CD4-positive, alpha-beta T cell treated with Interleukin-1 beta for 1 hour (primary cell): ENCODE data around the gene NME3.

Source experiments
- DNase-seq, 2 donors: peaks; one replicate each; pipeline ENCODE4 v3.0.0-alpha.2; 2020 to 2022

The NME3 gene

GRCh38 chr16:1793578-1794220 is 22.4 kb upstream of the NME3 start, which contains the start of gene IGFALS:
Gene IGFALS, minus strand, starts transcription at chr16:1793705. Its CDS starts 53 bp downstream, at chr16:1793652.
- DNase-seq: no peak

GRCh38 chr16:1792836-1793577 is 21.7 kb upstream of the NME3 start:
- no peak for DNase-seq

GRCh38 chr16:1791943-1792812 is 20.8 kb upstream of the NME3 start:
- DNase-seq: no peak

DNA sequence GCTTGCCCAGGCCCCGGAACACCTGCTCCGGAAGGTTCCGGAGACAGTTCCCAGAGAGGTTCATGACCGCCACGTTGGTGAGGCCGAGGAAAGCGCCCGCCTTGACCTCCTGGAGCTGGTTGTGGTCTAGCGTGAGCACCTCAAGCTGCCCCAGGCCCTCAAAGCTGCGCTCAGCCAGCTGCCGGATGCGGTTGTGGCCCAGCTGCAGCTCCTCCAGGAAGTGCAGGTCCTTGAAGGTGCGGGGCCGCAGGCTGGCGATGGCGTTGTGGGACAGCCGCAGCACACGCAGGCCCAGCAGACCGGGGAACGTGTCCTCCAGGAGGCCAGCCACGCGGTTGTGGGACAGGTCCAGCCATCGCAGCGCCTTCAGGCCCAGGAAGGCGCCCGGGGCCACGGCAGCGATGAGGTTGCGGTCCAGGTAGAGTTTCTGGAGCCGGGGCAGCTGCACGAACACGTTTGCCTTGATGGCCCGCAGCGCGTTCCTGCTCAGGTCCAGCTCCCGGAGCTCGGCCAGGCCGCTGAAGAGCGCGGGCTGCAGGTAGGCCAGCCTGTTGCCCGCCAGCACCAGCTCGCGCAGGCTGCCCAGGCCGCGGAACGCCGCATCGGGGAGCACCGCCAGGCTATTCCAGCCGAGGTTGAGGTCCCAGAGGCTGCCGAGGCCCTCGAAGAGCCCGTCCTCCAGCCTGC is 20.1 kb upstream of the NME3 start:
- DNase-seq: no peak

DNA sequence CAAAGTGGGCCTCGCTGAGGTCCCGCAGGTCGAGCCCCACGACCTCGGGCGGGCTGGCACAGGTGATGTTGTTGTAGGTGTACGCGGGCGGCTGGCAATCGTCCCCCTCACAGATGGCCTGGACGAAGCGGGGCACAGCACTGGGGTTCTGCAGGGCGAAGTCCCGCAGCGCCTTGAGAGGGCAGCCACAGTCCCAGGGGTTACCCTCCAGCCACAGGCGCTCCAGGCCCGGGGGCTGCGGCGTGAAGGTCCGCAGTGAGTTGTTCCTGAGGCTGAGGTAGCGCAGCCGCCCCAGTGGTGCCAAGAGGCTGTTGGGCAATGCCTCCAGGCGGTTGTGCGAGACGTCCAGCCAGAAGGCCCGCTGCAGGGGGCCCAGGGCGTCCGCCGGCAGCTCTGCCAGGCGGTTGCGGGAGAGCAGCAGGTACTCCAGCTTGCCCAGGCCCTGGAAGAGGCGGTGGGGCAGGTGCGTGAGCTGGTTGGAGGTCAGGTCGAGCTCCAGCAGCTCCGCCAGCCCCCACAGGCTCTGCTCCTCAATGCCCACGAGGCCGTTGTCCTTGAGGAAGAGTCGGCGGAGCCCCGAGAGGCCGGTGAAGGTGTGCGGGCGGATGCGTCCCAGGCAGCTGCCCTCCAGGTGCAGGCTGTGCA is 19.4 kb upstream of the NME3 start:
- no peak for DNase-seq

GRCh38 chr16:1790261-1790610 is 18.9 kb upstream of the NME3 start:
- no peak for DNase-seq

- no peak for DNase-seq
Measured at GRCh38 chr16:1789643-1790045, 18.3 kb upstream of the NME3 start.

DNA sequence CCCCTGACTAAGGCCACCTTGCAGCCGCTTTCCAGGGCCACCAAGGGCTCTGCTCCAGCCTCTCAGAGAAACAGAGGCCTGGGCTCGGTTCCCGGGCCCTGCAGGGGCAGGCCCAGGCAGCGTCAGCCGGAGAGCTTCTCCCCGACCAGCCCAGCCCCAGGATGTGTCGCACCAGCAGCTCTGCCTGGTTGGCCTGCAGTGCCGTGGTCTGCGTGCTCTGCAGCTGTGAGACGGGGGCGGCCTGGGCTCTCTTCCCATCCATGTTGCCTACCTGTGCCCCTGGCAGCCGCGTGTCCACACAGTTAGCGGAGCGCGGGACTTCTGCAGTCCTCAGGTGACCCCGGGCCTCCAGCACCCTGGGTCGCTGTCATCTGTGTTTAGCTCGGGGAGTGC is 17.4 kb upstream of the NME3 start:
- DNase-seq: no peak

GRCh38 chr16:1788095-1788707 is 16.9 kb upstream of the NME3 start:
- DNase-seq: no peak

- no peak for DNase-seq
Measured at GRCh38 chr16:1787322-1788094, 16.2 kb upstream of the NME3 start.

- no peak for DNase-seq
Measured at GRCh38 chr16:1787056-1787321, 15.6 kb upstream of the NME3 start.

DNA sequence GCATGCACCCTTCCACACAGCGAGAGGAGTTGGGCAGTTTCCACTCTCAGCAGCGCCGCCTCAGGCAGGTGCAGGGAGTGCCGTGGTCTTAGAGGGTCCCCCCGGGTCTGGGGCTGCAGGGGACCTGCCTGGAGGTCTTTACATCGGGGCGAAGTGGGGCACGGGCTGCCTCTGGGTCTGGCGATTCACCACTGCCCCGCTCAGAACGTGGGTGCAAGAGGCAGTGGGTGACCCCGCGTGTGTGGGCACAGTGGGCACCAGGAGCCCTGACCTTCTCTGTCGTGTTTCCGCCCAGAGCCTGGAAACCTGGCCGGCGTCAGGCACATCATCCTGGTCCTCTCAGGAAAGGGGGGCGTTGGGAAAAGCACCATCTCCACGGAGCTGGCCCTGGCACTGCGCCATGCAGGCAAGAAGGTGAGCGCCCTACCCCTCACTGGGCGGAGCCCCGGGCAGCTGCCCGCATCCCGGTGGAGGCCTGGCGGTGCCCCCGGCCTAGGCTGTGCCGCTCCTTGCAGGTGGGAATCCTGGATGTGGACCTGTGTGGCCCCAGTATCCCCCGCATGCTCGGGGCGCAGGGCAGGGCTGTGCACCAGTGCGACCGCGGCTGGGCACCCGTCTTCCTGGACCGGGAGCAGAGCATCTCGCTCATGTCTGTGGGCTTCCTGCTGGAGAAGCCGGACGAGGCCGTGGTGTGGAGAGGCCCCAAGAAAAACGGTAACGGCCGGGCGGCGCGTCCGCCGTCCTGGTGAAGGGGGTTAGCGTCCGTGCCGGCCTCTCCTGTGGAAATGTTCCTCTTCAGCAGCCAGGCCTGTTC is 15.1 kb upstream of the NME3 start:
- no peak for DNase-seq

GRCh38 chr16:1785846-1786170 is 14.5 kb upstream of the NME3 start:
- DNase-seq: no peak

- DNase-seq: no peak
Measured at GRCh38 chr16:1784977-1785845, 13.9 kb upstream of the NME3 start.

DNA sequence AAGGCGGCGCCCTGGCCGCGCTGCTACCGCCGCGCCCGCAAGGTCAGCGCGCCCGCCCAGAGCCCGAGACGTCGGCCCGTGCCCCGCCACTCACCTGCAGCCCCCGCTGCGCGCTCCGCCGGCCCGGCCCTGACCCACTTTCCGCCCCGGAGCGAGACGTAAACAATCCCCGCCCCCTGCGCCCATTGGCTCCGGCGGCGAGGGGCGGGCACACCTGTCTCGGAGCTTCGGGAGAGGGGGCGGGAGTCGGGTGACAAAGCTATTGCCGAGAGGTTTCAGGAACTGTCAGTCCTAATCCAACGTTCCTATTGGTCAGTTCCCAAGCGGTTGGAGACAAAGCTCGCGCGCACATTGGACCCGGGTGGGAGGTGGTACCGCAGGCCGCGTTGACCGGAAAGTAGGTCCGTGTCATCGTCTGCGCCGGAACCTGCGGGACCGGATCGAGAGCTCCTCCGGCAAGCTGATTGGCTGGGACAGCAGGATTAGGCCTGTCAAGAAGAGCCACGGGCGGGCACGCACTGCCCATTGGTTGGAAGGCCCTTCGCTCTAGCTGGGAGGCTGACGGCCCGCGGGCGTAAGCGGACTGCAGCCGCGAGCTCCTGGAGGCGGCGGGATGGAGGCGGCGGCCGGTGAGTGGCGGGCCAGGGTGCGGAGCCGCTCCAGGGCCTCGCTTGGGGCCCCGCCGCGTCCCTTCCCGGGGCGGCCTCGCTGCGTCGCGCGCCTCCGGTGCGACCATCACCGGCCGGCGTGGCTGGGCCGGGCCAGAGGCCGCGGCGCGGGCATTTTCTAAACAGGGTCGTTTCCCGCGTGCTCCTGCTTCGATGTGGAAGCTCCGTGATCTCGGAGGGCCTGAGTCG is 11.3 kb upstream of the NME3 start, which contains the start of the genes NUBP2 and SPSB3:
Gene NUBP2 (plus strand): TSS at position 553 of the 857 bp plus-strand sequence. CDS start 61 bp downstream, at position 614.
Gene SPSB3 (minus strand): TSS at position 164 of the 857 bp plus-strand sequence. CDS start 1,088 bp downstream, outside the sequence.
- DNase-seq: peak; percentile 99 to 100

DNA sequence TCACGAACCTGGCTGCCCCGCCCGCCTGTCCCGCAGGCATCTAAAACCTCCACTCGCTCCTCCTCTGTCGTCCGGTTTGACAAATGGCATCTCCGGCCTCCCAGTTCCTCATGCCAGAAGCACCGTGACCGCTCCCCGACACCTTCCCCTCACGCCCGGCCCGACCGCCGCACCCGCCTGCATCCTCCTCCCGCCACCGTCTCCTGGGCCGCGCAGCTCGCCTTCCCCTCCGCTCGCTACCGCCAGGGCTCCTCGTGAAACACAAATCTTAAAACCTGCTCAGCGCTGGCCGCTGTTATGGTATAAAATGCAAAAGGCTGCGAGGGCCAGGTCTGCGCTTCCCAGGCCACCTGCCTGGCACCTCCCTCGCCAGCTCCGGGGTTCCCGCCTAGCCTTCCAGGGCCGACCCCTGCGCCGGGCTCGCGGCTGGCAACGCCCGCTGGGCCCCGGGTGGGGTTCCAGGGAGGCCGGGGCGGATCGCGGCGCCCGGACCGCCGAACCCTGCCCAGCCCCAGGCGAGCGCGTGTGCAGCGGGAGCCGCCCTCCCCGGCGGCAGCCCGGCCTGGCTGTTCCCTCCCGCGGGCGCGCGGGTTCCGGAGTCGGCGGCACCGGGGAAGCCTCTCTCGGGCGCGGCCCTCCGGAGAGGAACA is 10.5 kb upstream of the NME3 start:
- peak in 1 of 2 donors; percentile 22 for DNase-seq

GRCh38 chr16:1781254-1781653 is 9.9 kb upstream of the NME3 start:
- DNase-seq: no peak

DNA sequence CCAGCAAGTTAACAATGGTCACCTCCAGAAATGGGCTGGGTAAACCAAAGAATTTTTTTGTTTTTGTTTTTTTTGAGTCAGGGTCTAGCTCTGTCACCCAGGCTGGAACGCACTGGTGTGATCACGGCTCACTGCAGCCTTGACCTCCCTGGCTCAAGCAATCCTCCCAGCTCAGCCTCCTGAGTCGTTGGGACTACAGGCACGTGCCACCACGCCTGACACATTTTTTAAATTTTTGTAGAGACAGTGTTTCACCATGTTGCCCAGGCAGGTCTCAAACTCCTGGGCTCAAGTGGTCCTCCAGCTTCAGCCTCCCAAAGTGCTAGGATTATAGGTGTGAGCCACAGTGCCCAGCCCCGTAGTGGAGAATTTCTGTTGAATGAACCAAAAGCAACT is 9.3 kb upstream of the NME3 start:
- no peak for DNase-seq
